BJ (cell line): ENCODE measurements around the gene CASKIN1. TPM values are rescaled to one million over a fixed set of nuclear protein-coding genes. Genes with fewer than 3 reads are reported as not detected.

Source experiments
- CTCF ChIA-PET: fragments of 350-600 bp; formaldehyde crosslinking; extraction: SDS; loops from one replicate; lab custom pipeline; 2021; ENCODE audit warnings: antibody characterized with exemption, inconsistent platforms; lab: Yijun Ruan, JAX
- POLR2A ChIA-PET: fragments of 300-600 bp; sonication (Branson Sonifier 250); formaldehyde crosslinking; extraction: SDS; loops from one replicate; lab custom pipeline; 2021; ENCODE audit warnings: antibody characterized with exemption; lab: Charles Lee
- DNase-seq: peaks from one replicate; pipeline ENCODE4 v3.0.0-alpha.2; 2011; ENCODE audit warnings: low read depth
- H3K27me3 ChIP-seq: 2 replicates; pipeline ENCODE4 v1.6.0; 2011; ENCODE audit warnings: low read length; ENCODE audit not compliant: control insufficient read depth, insufficient read depth
- H3K36me3 ChIP-seq: 2 replicates; pipeline ENCODE4 v1.5.1; 2011; ENCODE audit warnings: low read length; ENCODE audit not compliant: control insufficient read depth, insufficient read depth
- H3K4me3 ChIP-seq: 2 replicates; pipeline ENCODE4 v1.5.1; 2011; ENCODE audit warnings: low read depth, mild to moderate bottlenecking, control low read depth, low read length
- CTCF ChIP-seq: IDR thresholded peaks from 2 replicates; pipeline ENCODE4 v1.5.1; 2011; ENCODE audit warnings: low read depth, mild to moderate bottlenecking, control low read depth, inconsistent platforms, low read length, moderate library complexity; ENCODE audit not compliant: insufficient read depth
- polyA plus RNA-seq: library from polyadenylated mRNA; depleted of rRNA; stranded (reverse); fragments of >200 nt; gene quantifications from 2 replicates; pipeline ENCODE4 v1.2.3, GENCODE V29; 2011

The CASKIN1 gene
- polyA plus RNA-seq, 1 experiment = 0.01 TPM

DNA sequence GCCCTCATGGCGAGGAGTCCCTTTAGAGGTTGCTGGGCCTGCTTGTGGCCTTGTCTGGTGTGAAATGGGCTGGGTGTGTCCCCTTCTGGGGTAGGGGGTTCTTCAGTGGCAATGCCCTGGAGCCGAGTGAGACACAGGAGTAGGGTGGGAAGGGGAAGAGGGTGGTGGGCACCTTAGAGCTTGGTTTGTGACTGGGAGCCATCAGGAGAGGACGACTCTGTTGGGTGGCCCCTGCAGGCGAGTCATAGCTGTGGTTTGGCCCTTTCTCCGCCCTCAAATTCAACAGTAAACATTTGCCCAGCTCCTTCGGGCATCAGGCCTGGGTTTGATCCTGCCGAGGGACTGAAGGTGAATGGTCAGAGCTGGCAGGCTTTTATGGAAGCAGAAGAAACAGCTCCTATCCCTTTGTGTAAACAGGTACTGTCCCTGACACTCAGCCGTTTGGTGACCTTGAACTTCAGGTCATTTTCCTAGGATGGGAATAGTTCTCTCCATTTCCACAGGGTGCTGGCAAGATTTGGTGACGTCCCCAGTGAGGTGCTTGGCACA is 29.9 kb upstream of the CASKIN1 start:
- Histone ChIP-seq H3K36me3 (peaks cover 15% of the 10 kb centered on the region), H3K27me3 (no peaks in the 10 kb centered on the region), H3K4me3 (no peak overlapping the region)
- ChIA-PET CTCF (no interaction called here), POLR2A (no interaction called here)
- DNase-seq = no peak
- no peak for TF ChIP-seq CTCF

DNA sequence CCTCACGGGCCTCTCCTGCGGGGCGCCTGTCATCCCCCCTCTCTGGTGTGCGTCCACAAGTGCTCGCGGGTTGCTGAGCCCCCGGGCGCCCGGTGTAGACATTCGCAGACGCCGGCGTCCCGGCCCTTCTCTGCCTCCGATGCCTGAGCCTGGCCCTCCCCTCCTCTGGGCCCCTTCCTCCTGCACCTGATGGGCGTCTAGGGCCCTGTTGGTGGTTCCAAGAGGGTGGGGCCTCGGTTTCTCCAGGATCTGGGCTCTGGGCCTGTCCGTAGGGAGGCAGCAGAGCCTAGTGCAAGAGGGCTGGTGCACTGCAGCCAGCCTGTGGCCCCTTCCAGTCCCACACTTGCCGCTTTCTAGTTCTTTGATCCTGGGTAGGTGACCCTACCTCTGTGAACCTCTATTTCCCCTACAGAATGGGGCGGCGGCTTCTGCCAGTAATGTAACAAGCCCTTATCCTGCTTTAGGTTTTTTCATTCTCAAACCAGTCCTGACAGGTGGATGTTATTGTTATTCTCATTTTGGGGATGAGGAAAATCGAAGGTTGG is 27.6 kb upstream of the CASKIN1 start:
- DNase-seq = no peak
- ChIA-PET POLR2A (no interaction called here), CTCF (interaction anchor here (0.6 to 1.0 kb wide), 2 partner anchors 28 to 210 kb away, joined by 3 read pairs; no protein-coding TSS in a partner anchor)
- Histone ChIP-seq H3K36me3 (peaks cover 9% of the 10 kb centered on the region), H3K4me3 (peak overlapping the region; percentile 76), H3K27me3 (no peaks in the 10 kb centered on the region)
- TF ChIP-seq CTCF = peak; percentile 36; the same call in 1 of the 2 replicates

DNA sequence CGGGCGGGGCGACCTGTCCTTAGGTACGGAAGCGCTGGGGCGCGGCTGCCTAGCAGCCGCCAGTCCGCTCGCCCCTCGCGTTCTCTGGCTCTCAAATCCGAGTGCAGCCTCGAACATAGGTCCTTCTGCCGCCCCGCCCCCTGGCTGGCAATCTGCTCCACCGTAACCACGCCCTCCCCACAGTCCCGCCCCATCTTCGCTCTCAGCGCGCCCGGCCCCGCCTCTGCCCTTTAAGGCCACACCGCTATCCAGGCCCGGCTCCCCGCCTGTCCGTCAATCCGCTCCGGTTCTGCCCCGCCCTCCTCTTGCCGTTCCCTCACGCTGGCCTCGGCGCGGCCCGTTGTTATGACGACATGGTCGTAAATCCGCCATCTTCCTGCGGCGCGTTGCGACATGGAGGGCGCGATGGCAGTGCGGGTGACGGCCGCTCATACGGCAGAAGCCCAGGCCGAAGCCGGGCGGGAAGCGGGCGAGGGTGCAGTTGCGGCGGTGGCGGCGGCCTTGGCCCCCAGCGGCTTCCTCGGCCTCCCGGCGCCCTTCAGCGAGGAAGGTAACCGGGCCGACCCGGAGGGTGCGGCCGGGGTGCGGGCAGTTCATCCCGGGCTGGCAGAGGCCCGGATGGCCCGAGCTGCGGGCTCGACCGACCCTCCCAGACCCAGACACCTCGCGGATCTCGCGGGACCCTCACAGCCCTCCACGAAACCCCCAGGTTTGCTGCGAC is 27.0 kb upstream of the CASKIN1 start, which contains the start of gene E4F1:
TSS of gene E4F1 (plus strand) at position 371 of the 721 bp plus-strand sequence. CDS start at position 394, 23 bp downstream.
- CTCF ChIA-PET = interaction anchor here (1.0 kb wide), 1 partner anchor 29 kb away, joined by 3 read pairs; no protein-coding TSS in a partner anchor
- Histone ChIP-seq H3K36me3 (peaks cover 4% of the 10 kb centered on the region), H3K27me3 (no peaks in the 10 kb centered on the region), H3K4me3 (peak within 1 kb of the TSS; percentile 76)
- POLR2A ChIA-PET = no interaction called here
- peak; percentile 94 for DNase-seq
- no peak for TF ChIP-seq CTCF

- TF ChIP-seq CTCF = no peak
- Histone ChIP-seq H3K36me3 (0 out of 2 replicates have a peak, but pooled peaks cover 2% of the 10 kb centered on the region), H3K4me3 (no peak overlapping the region), H3K27me3 (no peaks in the 10 kb centered on the region)
- DNase-seq = no peak
- ChIA-PET CTCF (interaction anchor here (1.5 kb wide), 1 partner anchor 194 kb away, joined by 3 read pairs; no protein-coding TSS in a partner anchor), POLR2A (no interaction called here)
These were observed 19.9 kb upstream of the CASKIN1 start for GRCh38 chr16:2216330-2216729.

DNA sequence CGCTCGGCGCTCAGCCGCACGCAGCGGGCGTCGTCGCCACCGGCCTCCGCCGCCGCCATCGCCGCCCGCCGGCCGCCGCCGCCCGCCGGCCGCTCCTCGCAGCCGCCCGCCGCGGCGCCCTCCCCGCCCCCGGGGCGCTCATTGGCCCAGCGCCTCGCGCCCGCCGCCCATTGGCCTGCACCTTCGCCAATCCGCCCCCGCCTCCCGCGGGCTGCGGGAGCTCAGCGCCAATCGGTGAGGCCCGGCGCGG is 18.2 kb upstream of the CASKIN1 start, which contains the start of gene PGP:
TSS of gene PGP (minus strand) at position 122 of the 250 bp plus-strand sequence. CDS start at position 59, 63 bp downstream.
- peaks cover 7% of the 10 kb centered on the region for H3K36me3 ChIP-seq
- ChIA-PET POLR2A (interaction anchor here (0.5 to 1.6 kb wide), 3 partner anchors 9 to 810 kb away, joined by 4 to 7 read pairs (median 4); partner anchors contain the start of gene TRAF7), CTCF (no interaction called here)
- no peak for TF ChIP-seq CTCF
- no peaks in the 10 kb centered on the region for H3K27me3 ChIP-seq
- DNase-seq = no peak
- peak within 1 kb of the TSS; percentile 78 for H3K4me3 ChIP-seq
